BLaER1 (cell line): ENCODE measurements around the gene CAPRIN1.
"Not testable (repeated sequence)": the region's sequence is repeated elsewhere in the genome, so short reads cannot be mapped to it uniquely, and the experiment has no call there.

ENCODE experiments used
- H3K27ac ChIP-seq: shearing (Covaris generic); formaldehyde crosslinking; 2 replicates; pipeline ENCODE4 v1.8.1; 2022
- H3K27me3 ChIP-seq: shearing (Covaris generic); formaldehyde crosslinking; 2 replicates; pipeline ENCODE4 v1.8.1; 2022
- H3K36me3 ChIP-seq: shearing (Covaris generic); formaldehyde crosslinking; 2 replicates; pipeline ENCODE4 v1.8.1; 2022
- H3K4me1 ChIP-seq: shearing (Covaris generic); formaldehyde crosslinking; 2 replicates; pipeline ENCODE4 v1.8.1; 2022
- H3K4me2 ChIP-seq: shearing (Covaris generic); formaldehyde crosslinking; 2 replicates; pipeline ENCODE4 v1.8.1; 2022
- H3K4me3 ChIP-seq: shearing (Covaris generic); formaldehyde crosslinking; 2 replicates; pipeline ENCODE4 v1.8.1; 2022
- H3K9ac ChIP-seq: shearing (Covaris generic); formaldehyde crosslinking; 2 replicates; pipeline ENCODE4 v1.8.1; 2022
- H3K9me3 ChIP-seq: shearing (Covaris generic); formaldehyde crosslinking; 2 replicates; pipeline ENCODE4 v1.8.1; 2022
- H4K20me1 ChIP-seq: shearing (Covaris generic); formaldehyde crosslinking; 2 replicates; pipeline ENCODE4 v1.8.1; 2022
- Cebpa-rat ChIP-seq: shearing (Covaris generic); IDR thresholded peaks from 2 replicates; pipeline ENCODE4 v1.8.1; 2022

The CAPRIN1 gene

DNA sequence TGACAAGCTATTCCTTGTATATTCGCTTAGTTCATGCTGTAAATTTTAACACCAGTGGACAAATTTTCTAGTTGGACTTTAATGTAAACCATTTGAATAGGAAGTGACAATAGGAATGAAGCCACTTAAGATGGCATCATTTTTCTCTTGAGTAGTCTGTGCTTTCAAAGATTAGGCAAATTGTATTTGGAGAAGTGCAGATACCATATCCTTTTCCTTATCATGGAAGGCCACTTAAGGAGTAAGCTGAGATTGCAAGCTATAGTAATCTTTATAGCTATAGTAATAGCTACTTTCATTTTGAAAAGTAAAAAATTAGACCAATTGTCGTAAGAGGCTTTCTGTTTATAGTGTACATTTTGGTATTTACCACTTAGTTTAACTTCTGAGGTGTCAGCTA is 12.8 kb downstream of the CAPRIN1 start:
- peaks cover 77% of the 10 kb centered on the region for H3K36me3 ChIP-seq
- peaks cover 77% of the 10 kb centered on the region for H3K4me1 ChIP-seq
- no peak overlapping the region for H3K27ac ChIP-seq
- H3K9ac ChIP-seq: no peak overlapping the region
- H4K20me1 ChIP-seq: peaks cover 100% of the 10 kb centered on the region
- H3K27me3 ChIP-seq: no peaks in the 10 kb centered on the region
- peak overlapping the region; percentile 18; the same call in 1 of the 2 replicates for H3K4me2 ChIP-seq
- no peaks in the 10 kb centered on the region for H3K9me3 ChIP-seq
- H3K4me3 ChIP-seq: no peak overlapping the region
- TF ChIP-seq Cebpa-rat: no peak

DNA sequence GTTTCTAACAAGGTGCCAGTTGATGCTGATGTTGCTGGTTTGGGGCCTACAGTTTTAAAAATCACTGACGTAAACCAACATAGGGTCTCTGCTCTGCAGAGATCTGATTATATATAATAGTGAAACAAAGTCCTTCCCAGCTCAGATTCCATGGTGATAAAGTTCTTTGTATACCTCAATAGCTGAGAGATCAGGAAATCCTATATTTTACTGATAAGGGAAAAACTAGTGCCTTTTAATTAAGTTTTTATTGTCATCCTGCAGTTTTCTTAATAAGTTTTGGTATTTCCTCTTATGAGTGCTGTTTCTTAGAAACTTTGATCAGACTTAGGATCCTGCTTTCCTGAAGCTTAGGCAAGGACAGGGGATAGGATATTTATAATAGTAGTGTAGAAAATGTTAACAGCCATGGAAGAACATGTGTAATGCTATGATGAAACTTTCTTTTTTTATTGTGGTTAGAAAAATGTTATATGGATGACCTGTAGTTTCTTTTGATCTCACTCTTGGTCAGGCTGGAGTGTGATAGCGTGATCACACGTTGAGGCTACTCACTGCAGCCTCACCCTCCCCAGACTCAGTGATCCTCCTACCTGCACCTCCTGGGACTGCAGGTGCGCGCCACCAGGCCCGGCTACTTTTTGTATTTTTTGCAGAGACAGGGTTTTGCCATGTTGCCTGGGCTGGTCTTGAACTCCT is 14.1 kb downstream of the CAPRIN1 start:
- Histone ChIP-seq H3K36me3 (peaks cover 73% of the 10 kb centered on the region), H3K9me3 (no peaks in the 10 kb centered on the region), H3K4me1 (peaks cover 66% of the 10 kb centered on the region), H3K4me2 (peak overlapping the region; percentile 75), H4K20me1 (peaks cover 100% of the 10 kb centered on the region), H3K9ac (no peak overlapping the region), H3K27me3 (no peaks in the 10 kb centered on the region), H3K27ac (no peak overlapping the region), H3K4me3 (no peak overlapping the region)
- TF ChIP-seq Cebpa-rat: no peak

DNA sequence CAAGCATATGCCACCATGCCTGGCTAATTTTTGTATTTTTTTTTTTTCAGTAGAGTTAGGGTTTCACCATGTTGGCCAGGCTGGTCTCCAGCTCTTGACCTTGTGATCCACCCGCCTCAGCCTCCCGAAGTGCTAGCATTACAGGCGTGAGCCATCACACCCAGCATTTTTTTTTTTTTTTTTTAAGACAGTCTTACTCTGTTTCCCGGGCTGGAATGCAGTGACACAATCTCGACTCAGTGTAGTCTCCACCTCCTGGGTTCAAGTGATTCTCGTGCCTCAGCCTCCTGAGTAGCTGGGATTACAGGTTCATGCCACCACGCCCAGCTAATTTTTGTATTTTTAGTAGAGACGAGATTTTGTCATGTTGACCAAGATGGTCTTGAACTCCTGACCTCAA is 15.2 kb downstream of the CAPRIN1 start:
- H3K4me2 ChIP-seq: peak overlapping the region; percentile 75
- H3K9ac ChIP-seq, H3K27me3 ChIP-seq, H3K4me3 ChIP-seq, H3K9me3 ChIP-seq: not testable (repeated sequence)
- peak overlapping the region; percentile 47; the same call in 1 of the 2 replicates for H3K27ac ChIP-seq
- H3K4me1 ChIP-seq: peaks cover 62% of the 10 kb centered on the region
- peaks cover 100% of the 10 kb centered on the region for H4K20me1 ChIP-seq
- H3K36me3 ChIP-seq: peaks cover 74% of the 10 kb centered on the region

DNA sequence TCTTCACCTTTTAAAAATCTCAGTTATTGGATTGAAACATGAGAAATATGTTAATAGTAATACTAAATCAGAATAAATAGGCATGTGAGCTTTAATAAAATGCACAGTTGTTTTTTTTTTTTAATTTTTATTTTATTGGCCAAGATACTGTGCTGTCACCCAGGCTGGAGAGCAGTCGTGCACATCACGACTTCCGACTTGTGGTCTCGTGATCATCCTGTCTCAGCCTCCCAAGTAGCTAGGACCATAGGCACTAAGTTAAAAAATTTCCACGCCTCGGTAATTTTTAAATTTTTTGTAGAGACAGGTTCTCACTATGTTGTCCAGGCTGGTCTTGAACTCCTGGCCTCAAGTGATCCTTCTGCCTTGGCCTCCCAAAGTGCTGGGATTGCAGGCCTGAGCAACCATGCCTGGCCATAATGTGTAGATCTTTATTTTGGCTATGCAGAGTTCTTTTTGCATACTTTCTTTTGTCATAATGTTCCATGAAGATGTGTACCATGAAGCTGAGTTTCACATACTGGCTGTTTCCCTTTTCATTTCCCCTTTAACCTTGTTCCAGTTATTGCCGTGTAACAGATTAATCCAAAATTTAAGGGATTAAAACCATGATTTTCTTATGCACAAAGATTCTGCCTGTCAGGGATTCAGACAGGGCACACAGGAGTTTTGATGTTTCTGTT is 16.0 kb downstream of the CAPRIN1 start:
- H3K4me2 ChIP-seq: peak overlapping the region; percentile 75
- no peak for TF ChIP-seq Cebpa-rat
- 0 out of 2 replicates have a peak overlapping the region, but pooled peaks have one; percentile 12 for H3K4me3 ChIP-seq
- H3K9ac ChIP-seq: no peak overlapping the region
- H4K20me1 ChIP-seq: peaks cover 100% of the 10 kb centered on the region
- peak overlapping the region; percentile 47; the same call in 1 of the 2 replicates for H3K27ac ChIP-seq
- peaks cover 62% of the 10 kb centered on the region for H3K4me1 ChIP-seq
- H3K27me3 ChIP-seq: no peaks in the 10 kb centered on the region
- peaks cover 77% of the 10 kb centered on the region for H3K36me3 ChIP-seq
- H3K9me3 ChIP-seq: no peaks in the 10 kb centered on the region

DNA sequence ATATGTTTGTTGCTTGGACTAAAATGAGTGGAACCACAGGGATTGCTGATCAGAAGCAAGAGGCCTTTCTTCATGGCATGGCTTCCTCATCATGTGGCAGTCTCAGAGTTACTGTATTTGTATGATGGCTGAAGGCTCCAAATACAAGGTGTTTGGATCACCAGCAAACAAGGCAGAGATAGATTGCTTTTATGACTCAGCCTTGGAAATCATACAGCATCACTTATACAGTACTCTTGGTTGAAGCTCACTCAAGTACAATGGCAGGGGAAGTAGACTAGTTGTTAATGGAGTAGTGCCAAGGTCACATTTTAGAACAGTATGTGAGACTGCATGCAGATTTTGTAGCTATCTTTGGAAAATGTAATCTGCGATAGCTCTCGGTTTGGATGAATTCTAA is 16.6 kb downstream of the CAPRIN1 start:
- H3K4me2 ChIP-seq: peak overlapping the region; percentile 75
- peaks cover 58% of the 10 kb centered on the region for H3K4me1 ChIP-seq
- H4K20me1 ChIP-seq: peaks cover 100% of the 10 kb centered on the region
- no peaks in the 10 kb centered on the region for H3K27me3 ChIP-seq
- TF ChIP-seq Cebpa-rat: no peak
- H3K27ac ChIP-seq: 0 out of 2 replicates have a peak overlapping the region, but pooled peaks have one; percentile 37
- H3K4me3 ChIP-seq: no peak overlapping the region
- no peak overlapping the region for H3K9ac ChIP-seq
- peaks cover 79% of the 10 kb centered on the region for H3K36me3 ChIP-seq
- no peaks in the 10 kb centered on the region for H3K9me3 ChIP-seq

DNA sequence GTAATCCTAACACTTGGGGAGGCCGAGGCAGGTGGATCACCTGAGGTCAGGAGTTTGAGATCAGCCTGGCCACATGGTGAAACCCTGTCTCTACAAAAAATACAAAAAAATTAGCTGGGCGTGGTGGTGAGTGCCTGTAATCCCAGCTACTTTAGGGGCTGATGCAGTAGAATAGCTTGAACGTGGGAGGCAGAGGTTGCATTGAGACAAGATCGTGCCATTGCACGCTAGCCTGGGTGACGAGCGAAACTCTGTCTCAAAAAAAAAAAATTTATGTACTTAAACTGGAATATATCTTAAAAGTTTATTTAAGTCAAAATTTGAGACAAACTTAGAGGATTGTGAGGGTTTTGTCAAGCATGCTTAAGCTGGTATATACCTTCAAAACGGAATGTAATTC is 19.8 kb downstream of the CAPRIN1 start:
- not testable (repeated sequence) for H3K27ac ChIP-seq, H3K4me3 ChIP-seq, H3K9me3 ChIP-seq, H3K4me2 ChIP-seq, H3K27me3 ChIP-seq, H3K9ac ChIP-seq
- peaks cover 26% of the 10 kb centered on the region for H3K4me1 ChIP-seq
- peaks cover 83% of the 10 kb centered on the region for H3K36me3 ChIP-seq
- peaks cover 100% of the 10 kb centered on the region for H4K20me1 ChIP-seq

DNA sequence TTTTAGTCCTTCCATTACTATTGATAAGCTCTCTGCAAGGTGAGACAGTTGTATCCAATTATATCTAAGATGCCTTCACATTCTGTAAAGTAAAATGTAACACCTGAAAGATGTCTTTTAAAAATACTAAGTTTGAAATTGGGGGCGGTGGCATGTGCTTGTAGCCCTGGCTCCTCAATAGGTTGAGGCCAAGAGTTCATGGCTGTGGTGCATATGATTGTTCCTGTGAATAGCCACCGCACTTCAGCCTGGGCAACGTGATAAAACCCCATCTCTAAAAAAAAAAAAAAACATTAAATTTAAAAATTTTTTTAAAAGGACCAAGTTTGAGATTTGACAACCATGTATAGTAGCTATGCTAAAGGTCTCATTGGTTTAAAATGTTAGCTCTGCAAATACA is 20.5 kb downstream of the CAPRIN1 start:
- H3K9ac ChIP-seq: no peak overlapping the region
- no peak overlapping the region for H3K4me2 ChIP-seq
- H3K4me1 ChIP-seq: peaks cover 19% of the 10 kb centered on the region
- H3K27me3 ChIP-seq: no peaks in the 10 kb centered on the region
- no peaks in the 10 kb centered on the region for H3K9me3 ChIP-seq
- no peak overlapping the region for H3K4me3 ChIP-seq
- peaks cover 100% of the 10 kb centered on the region for H4K20me1 ChIP-seq
- H3K27ac ChIP-seq: no peak overlapping the region
- no peak for TF ChIP-seq Cebpa-rat
- H3K36me3 ChIP-seq: peaks cover 86% of the 10 kb centered on the region

DNA sequence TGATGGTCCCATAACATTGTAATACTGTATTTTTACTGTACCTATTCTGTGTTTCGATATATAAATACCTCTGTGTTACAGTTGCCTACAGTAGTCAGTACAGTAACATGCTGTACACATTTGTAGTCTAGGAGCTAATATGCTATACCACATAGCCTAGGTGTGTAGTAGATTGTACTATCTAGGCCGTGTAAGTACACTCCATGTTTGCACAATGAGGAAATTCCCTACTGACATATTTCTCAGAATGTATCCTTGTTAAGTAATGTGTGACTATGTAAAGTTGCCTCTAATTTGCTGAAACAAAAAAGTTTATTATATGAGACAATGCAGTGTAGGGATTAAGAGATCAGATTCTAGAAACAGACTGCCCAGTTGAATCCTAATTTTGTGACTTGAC is 21.3 kb downstream of the CAPRIN1 start:
- Histone ChIP-seq H3K36me3 (peaks cover 92% of the 10 kb centered on the region), H3K27ac (no peak overlapping the region), H4K20me1 (peaks cover 100% of the 10 kb centered on the region)

DNA sequence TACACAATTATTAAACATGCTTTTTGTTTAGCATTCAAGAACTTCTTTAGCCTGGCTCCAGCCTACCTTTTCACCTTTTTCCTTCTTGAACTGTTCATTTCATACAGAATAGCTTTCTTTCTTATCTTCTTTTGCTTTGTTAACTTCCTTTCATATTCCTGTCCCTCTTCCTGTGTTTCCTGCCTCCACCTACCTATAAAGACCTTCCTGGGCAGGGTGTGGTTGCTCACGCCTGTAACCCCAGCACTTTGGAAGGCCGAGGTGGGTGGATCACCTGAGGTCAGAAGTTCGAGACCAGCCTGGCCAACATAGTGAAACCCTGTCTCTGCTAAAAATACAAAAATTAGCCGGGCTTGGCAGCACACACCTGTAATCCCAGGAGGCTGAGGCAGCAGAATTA is 22.9 kb downstream of the CAPRIN1 start:
- H3K27me3 ChIP-seq: no peaks in the 10 kb centered on the region
- H3K27ac ChIP-seq: no peak overlapping the region
- peaks cover 100% of the 10 kb centered on the region for H4K20me1 ChIP-seq
- H3K9me3 ChIP-seq: no peaks in the 10 kb centered on the region
- no peaks in the 10 kb centered on the region for H3K4me1 ChIP-seq
- no peak overlapping the region for H3K4me3 ChIP-seq
- no peak overlapping the region for H3K4me2 ChIP-seq
- H3K9ac ChIP-seq: no peak overlapping the region
- TF ChIP-seq Cebpa-rat: no peak
- peaks cover 96% of the 10 kb centered on the region for H3K36me3 ChIP-seq

More for the DNA sequence above, 21.3 kb downstream of the CAPRIN1 start:
- Histone ChIP-seq H3K9me3 (no peaks in the 10 kb centered on the region), H3K4me1 (peaks cover 11% of the 10 kb centered on the region), H3K27me3 (no peaks in the 10 kb centered on the region), H3K4me2 (no peak overlapping the region), H3K9ac (no peak overlapping the region), H3K4me3 (no peak overlapping the region)
- TF ChIP-seq Cebpa-rat: no peak

DNA sequence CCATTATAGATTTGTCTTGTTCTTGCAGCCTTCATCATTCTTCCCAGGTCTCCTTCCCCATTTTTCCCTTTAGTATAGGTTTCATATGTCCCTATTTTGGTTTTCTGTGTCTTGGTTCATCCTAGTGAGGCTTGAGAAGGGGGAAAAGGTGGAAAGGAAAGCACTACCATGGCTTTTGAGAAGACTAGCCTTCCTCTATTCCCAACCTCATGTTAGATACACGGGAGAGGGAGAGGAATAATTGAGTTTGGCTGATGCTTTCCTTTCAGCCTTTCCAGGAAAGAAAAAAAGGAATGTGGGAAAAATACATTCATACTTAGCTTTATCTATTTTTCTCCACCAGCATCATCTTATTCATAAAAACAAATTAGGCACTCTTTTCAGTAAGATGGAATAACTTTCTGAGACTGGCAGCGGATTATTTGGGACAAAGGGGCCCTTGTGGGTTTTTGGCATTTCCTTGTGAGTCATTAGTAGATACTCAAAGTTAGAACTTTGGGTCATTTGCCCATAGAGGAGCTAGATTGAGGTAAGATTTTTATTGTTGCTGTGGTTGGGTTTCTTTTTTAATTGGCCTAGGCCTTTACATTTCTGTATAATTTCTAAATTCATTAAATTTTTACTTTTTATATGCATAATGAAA is 23.8 kb downstream of the CAPRIN1 start:
- H3K4me1 ChIP-seq: no peaks in the 10 kb centered on the region
- no peak for TF ChIP-seq Cebpa-rat
- H3K9me3 ChIP-seq: no peaks in the 10 kb centered on the region
- H3K9ac ChIP-seq: no peak overlapping the region
- no peak overlapping the region for H3K4me3 ChIP-seq
- no peaks in the 10 kb centered on the region for H3K27me3 ChIP-seq
- no peak overlapping the region for H3K27ac ChIP-seq
- H4K20me1 ChIP-seq: peaks cover 100% of the 10 kb centered on the region
- H3K36me3 ChIP-seq: peaks cover 100% of the 10 kb centered on the region
- no peak overlapping the region for H3K4me2 ChIP-seq
